HG02610 (cell line): ENCODE data around the gene NDEL1.

Experiments
- ATAC-seq: cut with Tn5 transposase; IDR thresholded peaks from one replicate; pipeline ENCODE4 v1.9.1; 2021; ENCODE audit warnings: mild to moderate bottlenecking, moderate library complexity; ENCODE audit not compliant: unreplicated experiment

NDEL1 gene

GRCh38 chr17:8499614-8500013, 63.9 kb downstream of the NDEL1 start:
- no peak for ATAC-seq

DNA sequence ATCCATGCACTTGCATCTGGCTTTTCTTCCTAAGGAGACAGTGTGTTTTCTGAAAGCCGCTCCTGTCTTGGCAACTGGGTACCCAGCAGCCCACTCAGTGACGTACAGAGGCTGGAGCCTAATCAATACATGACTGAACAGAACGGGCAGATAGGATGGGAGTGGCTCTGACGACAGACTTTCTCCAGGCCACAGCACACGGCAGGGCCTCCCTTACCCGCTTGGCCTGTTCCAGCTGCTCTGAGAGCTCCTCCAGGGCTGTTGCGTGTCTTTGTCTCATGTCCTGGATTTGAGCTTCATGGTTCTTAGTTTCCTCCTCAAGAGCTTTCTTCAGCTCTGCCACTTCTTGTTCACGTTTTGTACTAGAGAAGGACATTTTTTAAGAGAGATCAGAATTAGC, 64.9 kb downstream of the NDEL1 start:
- no peak for ATAC-seq

- no peak for ATAC-seq
Observed at GRCh38 chr17:8502126-8502525, 66.4 kb downstream of the NDEL1 start.

GRCh38 chr17:8503368-8503767, 67.7 kb downstream of the NDEL1 start:
- no peak for ATAC-seq

DNA sequence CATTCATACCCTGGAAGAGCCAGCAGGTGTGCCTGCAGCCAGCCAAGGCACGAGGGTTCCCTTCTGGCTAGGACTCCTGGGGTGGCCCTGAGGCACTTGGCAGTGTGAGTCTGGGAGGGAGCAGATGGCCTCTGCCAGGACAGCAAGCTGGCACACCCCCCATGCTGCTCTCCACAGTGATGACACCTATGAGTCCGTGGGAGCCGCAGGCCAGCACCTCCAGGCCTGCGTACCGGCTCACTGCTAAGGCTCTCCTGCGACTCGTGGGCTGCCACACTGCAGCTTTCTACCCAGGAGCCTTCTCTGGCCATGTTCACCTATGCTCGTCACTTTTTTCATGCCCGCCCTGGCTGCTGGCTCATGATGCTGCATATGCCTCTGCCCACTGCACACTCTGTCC, 68.1 kb downstream of the NDEL1 start:
- ATAC-seq = no peak

- ATAC-seq = no peak
Observed at GRCh38 chr17:8504460-8505207, 69.0 kb downstream of the NDEL1 start.

DNA sequence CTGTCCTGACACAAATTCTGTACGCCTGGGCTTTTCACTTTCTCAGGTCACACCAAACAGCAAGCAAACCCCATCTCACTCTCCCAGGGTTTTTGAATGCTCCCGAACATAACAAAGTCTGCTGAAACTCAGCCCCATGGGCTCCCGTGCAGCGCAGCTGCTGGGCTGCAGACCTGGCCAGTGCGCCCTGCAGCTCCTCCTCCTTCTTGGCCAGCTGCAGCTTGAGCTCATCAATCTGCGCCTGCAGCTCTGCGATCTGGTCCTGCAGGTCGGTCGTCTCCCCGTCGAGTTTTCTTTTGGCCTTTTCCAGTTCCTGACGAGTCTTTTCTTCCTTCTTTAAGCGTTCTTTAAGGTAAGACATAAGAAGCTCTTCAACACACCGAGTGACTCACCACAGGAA, 70.5 kb downstream of the NDEL1 start:
- no peak for ATAC-seq

DNA sequence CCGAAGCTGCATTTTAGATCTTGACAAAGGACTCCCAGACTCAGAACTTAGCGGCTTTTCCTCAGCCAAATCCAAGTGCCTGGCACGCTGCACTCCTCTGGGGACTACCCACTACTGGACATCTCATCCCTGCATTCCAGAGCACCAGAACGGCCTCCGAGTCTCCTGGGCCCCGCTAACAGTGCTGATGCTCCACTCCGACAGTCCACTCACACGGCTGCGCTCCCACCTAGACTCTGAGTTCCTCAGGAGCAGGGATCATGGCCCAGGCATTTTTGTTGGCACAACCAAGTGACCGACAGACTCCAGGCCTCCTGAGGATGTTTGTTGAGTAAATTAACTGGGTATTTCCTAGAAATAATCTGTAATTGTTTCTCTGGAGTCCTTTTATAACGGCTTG, 79.1 kb downstream of the NDEL1 start:
- no peak for ATAC-seq
